Measurements from ENCODE around the gene SLC41A1.
"Not testable (repeated sequence)": the region's sequence is repeated elsewhere in the genome, so short reads cannot be mapped to it uniquely, and the experiment has no call there.

DNA sequence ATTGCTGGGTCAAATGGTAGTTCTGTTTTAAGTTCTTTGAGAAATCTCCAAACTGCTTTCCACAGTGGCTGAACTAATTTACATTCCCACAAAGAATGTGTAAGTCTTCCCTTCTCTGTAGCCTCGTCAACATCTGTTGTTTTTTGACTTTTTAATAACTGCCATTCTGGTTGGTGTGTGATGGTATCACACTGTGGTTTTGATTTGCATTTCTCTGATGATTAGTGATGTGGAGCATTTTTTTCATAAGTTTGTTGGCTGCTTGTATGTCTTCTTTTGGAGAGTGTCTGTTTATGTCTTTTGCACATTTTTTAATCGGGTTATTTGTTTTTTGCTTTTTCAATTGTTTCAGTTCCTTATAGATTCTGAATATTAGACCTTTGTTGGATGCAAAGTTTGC, 10.3 kb upstream of the SLC41A1 start:
- TF ChIP-seq, protein P1, sequence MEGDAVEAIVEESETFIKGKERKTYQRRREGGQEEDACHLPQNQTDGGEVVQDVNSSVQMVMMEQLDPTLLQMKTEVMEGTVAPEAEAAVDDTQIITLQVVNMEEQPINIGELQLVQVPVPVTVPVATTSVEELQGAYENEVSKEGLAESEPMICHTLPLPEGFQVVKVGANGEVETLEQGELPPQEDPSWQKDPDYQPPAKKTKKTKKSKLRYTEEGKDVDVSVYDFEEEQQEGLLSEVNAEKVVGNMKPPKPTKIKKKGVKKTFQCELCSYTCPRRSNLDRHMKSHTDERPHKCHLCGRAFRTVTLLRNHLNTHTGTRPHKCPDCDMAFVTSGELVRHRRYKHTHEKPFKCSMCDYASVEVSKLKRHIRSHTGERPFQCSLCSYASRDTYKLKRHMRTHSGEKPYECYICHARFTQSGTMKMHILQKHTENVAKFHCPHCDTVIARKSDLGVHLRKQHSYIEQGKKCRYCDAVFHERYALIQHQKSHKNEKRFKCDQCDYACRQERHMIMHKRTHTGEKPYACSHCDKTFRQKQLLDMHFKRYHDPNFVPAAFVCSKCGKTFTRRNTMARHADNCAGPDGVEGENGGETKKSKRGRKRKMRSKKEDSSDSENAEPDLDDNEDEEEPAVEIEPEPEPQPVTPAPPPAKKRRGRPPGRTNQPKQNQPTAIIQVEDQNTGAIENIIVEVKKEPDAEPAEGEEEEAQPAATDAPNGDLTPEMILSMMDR (IDR thresholded peaks at IDR 0.05; ENCODE audit: insufficient read depth, low read depth, low read length), result not testable (repeated sequence)
- TF ChIP-seq EZH2 (IDR thresholded peaks at IDR 0.05; ENCODE audit: insufficient read depth, low read length), result not testable (repeated sequence)
